GM20000 (cell line): Measurements from ENCODE around the gene ZNF581.

Experiments
- DNase-seq: peaks from one replicate; pipeline ENCODE4 v3.0.0; 2012; ENCODE audit warnings: low spot score
- TF ChIP-seq, protein P1 (sequence below): IDR thresholded peaks from 2 replicates; pipeline ENCODE4 v1.5.1; 2012; ENCODE audit warnings: mild to moderate bottlenecking, control low read depth; ENCODE audit errors: extremely low read depth, missing control alignments

The ZNF581 gene

DNA sequence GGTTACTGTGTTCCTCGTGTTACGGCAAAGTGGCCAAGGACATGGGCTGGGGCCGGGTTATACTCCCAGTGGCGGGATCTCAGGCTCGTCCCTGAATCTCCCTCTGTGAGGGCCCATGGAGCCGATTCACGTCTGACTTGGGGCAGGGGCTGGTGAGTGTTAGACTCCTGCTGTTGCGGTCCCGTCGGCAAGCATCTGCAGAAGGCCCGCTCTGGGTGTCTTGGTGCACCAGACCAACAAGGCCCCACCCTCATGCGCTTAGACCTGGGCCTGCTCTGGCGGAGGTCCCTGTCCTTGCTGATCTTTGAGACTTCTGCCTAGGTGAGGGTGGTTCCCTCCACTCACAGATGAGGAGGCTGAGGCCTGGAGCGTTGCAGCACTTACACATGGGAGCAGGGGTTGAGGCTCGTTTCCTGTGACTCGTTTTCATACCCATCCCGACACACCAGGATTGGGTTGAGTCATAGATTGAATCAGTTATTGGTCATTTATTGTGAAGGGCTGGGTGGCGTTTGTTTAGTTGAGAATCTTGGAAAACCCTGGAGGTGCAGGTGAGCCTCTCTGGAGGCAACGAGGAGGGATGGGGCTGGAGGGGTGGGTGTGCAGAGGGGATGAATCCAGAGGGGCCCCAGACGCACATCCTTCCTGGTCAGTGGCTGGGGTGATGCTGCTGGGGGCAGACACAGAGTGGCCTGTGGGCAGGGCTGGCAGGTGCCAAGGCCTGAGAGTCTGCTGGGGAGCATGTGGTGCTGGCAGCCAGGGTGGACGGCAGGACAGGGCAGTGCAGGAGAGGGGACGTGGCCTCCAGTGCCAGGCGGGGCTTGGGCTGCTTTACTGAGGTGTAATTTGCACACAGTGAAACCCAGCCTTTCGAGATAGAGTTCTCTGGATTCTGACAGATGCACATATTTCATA lies 36.2 kb downstream of the ZNF581 start:
- TF ChIP-seq, protein P1, sequence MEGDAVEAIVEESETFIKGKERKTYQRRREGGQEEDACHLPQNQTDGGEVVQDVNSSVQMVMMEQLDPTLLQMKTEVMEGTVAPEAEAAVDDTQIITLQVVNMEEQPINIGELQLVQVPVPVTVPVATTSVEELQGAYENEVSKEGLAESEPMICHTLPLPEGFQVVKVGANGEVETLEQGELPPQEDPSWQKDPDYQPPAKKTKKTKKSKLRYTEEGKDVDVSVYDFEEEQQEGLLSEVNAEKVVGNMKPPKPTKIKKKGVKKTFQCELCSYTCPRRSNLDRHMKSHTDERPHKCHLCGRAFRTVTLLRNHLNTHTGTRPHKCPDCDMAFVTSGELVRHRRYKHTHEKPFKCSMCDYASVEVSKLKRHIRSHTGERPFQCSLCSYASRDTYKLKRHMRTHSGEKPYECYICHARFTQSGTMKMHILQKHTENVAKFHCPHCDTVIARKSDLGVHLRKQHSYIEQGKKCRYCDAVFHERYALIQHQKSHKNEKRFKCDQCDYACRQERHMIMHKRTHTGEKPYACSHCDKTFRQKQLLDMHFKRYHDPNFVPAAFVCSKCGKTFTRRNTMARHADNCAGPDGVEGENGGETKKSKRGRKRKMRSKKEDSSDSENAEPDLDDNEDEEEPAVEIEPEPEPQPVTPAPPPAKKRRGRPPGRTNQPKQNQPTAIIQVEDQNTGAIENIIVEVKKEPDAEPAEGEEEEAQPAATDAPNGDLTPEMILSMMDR = no peak
- no peak for DNase-seq

DNA sequence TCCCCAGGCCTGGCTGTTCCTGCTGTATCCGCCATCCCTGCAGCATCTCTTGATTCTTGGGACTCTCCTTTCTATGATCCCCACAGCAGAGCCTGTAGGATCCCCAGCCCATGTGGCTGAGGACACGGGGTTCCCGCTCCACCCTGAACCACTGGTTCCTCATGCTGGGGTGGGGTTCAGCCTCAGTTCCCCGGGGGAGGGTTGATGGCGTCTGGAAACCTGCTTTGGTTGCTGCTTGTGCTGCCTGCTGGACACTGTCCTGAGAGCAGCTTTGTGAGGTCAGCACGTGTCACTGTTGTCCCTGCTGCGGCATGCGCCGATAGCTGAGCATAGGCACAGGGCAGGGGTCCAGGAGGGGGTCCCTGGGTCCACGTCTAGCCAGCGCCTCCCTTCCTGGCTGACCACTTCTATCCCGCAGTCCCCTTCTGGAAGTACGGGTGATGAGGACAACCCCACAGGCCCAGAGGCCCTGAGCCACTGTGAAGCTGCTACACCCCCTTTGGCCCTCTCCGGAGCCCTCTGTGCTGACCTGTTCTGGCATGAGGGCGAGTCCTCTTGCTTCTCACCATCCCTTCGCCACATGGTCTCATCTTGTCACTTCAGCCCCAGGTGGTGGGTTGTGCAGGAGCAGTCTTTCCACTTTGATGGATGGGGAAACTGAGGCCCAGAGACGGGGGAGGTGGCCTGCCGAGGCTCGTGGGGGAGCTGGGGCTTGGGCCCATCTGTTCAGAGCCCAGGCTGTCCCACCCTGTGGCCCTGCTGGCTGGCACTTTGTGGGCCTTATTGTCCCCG lies 37.1 kb downstream of the ZNF581 start:
- DNase-seq = no peak

DNA sequence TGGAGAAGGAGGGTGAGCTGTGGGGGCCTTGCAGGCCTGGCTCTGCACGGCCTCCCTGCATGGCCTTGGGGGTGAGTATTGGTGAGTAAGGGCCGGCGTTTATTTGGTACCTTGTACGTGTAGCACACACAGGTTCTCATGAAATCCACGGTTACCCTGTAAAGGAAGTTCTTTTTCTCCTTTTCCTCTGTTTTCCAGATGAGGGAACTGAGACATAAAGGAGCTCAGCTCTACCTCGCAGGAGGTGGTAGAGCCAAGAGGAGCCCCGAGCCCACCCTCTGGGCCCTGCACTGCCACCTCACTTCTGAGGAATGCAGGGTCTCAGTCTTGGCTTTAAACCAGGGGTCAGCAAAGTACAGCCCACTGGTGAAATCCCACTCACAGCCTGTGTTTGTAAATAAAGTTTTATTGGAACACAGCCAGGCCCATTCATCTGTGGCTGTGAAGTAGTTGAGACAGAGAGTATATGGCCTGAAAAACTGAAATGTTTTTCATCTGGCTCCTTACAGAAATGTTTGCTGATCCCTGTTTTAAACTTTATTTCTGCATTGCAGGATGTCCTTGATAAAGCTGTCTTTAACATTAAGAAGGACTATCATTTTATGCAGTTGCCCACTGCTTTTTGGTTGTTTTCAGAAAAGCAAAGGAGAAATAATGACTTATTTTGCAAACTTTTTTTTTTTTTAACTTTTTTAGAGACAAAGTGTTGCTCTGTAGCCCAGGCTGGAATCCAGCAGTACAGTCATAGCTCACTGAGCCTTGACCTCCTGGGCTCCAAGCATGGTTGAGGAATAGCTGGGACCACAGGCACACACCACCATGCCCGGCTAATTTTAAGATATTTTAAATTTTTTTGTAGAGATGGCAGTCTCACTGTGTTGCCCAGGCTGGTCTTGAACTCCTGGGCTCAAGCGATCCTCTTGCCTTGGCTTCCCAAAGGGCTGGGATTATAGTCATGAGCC lies 38.0 kb downstream of the ZNF581 start:
- TF ChIP-seq, protein P1 = no peak
- no peak for DNase-seq

More for the DNA sequence above, 37.1 kb downstream of the ZNF581 start:
- TF ChIP-seq, protein P1 = no peak

DNA sequence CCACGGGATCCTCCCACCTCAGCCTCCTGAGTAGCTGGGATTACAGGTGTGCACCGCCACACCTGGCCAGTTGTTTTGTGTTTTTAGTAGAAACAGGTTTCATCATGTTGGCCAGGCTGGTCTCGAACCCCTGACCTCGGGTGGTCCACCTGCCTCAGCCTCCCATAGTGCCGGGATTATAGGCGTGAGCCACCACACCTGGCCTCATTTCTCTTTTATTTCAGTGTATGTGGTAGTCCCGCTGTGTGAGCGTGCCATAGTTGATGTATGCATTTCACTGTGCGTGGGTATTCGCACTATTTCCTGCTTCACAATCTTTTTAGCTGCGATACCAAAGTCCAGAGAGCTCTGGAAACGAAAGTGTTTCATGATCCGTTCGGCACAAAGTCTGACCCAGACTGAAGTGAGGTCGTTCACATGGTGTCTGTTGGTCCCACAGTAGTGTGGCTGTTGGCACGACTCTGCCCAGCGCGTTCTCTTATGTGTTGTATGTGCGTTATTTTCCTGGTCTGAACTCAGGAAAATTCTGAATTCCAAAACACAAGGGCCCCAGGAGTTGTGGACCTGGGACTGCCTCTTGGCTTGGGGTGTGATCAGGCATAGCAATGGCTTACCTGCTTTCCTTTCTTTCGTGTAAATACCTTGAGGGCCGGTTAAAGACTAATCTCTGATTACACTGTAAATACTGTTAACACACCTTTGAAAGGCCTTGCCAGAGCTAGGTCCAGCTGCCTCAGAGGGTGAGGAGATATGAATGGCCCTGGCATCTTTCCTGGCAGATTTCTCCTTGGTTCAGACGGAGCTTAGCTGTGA lies 40.2 kb downstream of the ZNF581 start:
- DNase-seq = no peak
- TF ChIP-seq, protein P1 = no peak

DNA sequence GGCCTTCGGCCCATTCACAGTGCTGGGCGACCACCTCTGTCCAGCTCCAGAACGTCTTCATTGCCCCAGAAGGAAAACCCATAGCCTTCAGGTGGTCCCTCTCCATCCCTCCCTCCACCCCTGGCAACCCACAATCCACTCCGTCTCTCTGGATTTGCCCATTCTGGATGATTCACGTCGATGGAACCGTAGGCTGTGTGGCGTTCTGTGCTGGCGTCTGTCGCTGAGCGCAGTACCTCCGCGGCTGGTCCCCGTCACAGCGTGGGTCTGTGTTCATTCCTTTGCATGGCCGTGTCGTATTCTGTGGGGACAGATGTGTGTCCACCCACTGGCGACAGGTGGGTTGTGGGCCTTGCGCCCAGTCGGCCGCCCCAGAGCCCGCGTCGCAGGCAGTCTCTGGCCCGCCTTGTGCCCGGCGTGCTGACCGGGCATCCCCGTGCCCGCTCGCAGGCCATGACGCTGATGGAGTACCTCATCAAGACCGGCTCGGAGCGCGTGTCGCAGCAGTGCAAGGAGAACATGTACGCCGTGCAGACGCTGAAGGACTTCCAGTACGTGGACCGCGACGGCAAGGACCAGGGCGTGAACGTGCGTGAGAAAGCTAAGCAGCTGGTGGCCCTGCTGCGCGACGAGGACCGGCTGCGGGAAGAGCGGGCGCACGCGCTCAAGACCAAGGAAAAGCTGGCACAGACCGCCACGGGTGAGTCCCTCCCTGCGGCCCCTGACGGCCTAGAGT lies 41.7 kb downstream of the ZNF581 start:
- DNase-seq = no peak
- TF ChIP-seq, protein P1 = no peak

DNA sequence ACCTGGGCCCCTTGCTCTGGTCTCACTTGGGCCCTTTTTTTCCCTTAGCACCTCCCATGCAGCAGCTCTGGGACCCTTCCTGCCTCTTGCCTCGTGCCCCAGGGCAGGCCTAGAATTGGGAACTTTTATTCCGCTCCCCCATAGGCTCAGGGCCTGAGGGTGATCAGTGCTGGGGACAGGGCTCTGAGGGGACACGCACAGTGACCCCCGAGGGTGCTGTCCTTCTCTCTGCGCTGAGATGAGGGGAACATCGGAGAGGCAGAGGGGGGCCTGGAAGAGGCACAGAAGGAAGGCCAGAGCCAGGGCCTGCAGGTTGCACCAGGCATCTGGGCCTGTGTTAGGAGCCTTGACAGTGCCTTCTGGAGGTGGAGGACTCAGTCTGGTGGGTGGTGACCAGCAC lies 42.3 kb downstream of the ZNF581 start:
- TF ChIP-seq, protein P1 = no peak
- DNase-seq = no peak
